Endothelial cell of umbilical vein (primary cell): ENCODE measurements around the gene TBX18. TPM values are rescaled to one million over a fixed set of nuclear protein-coding genes. Genes with fewer than 3 reads are reported as not detected.

Experiments
- BruUV-seq: library from RNA; stranded (reverse); fragments of 400-500 nt; replicated peaks from 2 replicates; lab custom pipeline; 2021; lab: Mats Ljungman, UMichigan
- CTCF ChIA-PET: fragments of 300-600, 350-600 bp; sonication (Branson Sonifier 250); formaldehyde crosslinking; loops from one replicate; lab custom pipeline; 2021; ENCODE audit warnings: antibody characterized with exemption, inconsistent platforms; lab: Charles Lee
- POLR2A ChIA-PET: fragments of 300-600, 350-600 bp; sonication (Branson Sonifier 250); formaldehyde crosslinking; loops from one replicate; lab custom pipeline; 2021; ENCODE audit warnings: antibody characterized with exemption, inconsistent platforms; lab: Charles Lee
- DNase-seq: peaks from one replicate; pipeline ENCODE4 v3.0.0-alpha.2; 2011; ENCODE audit warnings: low read depth, low spot score
- FAIRE-seq: peaks from 2 replicates; lab custom pipeline; 2011; peaks lifted over from hg19 to GRCh38; lab: Jason Lieb, UNC
- H2AFZ ChIP-seq: 2 replicates; pipeline ENCODE4 v1.6.0; 2012; ENCODE audit warnings: low read depth, low read length, control low read depth, inconsistent platforms
- H3K27ac ChIP-seq: 2 replicates; pipeline ENCODE4 v1.5.1; 2011; ENCODE audit warnings: low read depth, mild to moderate bottlenecking, control low read depth, low read length, moderate library complexity; ENCODE audit not compliant: insufficient read depth
- H3K27me3 ChIP-seq, 2 experiments: 2 replicates each; pipeline versions ENCODE4 v1.6.0 to v1.6.1; 2011; ENCODE audit warnings: low read length in 2 of 2, mixed read lengths in 1 of 2; ENCODE audit not compliant: control insufficient read depth in 2 of 2, insufficient read depth in 2 of 2
- H3K36me3 ChIP-seq, 2 experiments: 2 replicates in 1 of 2; 3 replicates in 1 of 2; pipeline ENCODE4 v1.5.1; 2011; ENCODE audit warnings: low read length in 2 of 2, mild to moderate bottlenecking in 1 of 2, moderate library complexity in 1 of 2; ENCODE audit not compliant: control insufficient read depth in 2 of 2, insufficient read depth in 2 of 2; ENCODE audit errors: extremely low read depth in 1 of 2
- H3K4me1 ChIP-seq: 3 replicates; pipeline ENCODE4 v1.5.1; 2011; ENCODE audit warnings: mild to moderate bottlenecking, low read length; ENCODE audit not compliant: control insufficient read depth, insufficient read depth; ENCODE audit errors: extremely low read depth
- H3K4me2 ChIP-seq: 2 replicates; pipeline ENCODE4 v1.6.1; 2011; ENCODE audit warnings: low read length, control low read depth, mixed read lengths; ENCODE audit not compliant: insufficient read depth
- H3K4me3 ChIP-seq, 3 experiments: fragments of 200-600 bp in 1 of 3; sonication (generic), shearing (Covaris generic) in 1 of 3; replicated peaks in 1 of 3; 2 replicates each; pipeline ENCODE4 v1.5.1; 2011 to 2016; ENCODE audit warnings: control low read depth in 3 of 3, low read length in 3 of 3, mild to moderate bottlenecking in 2 of 3, inconsistent platforms in 1 of 3, low read depth in 1 of 3, moderate library complexity in 1 of 3; ENCODE audit not compliant: insufficient read depth in 1 of 3
- H3K79me2 ChIP-seq: 2 replicates; pipeline ENCODE4 v1.6.0; 2012; ENCODE audit warnings: low read length, inconsistent platforms; ENCODE audit not compliant: control insufficient read depth, insufficient read depth
- H3K9ac ChIP-seq: replicated peaks from 2 replicates; pipeline ENCODE3; 2011; ENCODE audit warnings: low read length, control low read depth; ENCODE audit not compliant: insufficient read depth; ENCODE audit errors: extremely low read depth
- H3K9me1 ChIP-seq: replicated peaks from 3 replicates; pipeline ENCODE4 v1.6.0; 2011; ENCODE audit warnings: mild to moderate bottlenecking, low read length; ENCODE audit not compliant: control insufficient read depth, insufficient read depth; ENCODE audit errors: extremely low read depth
- H3K9me3 ChIP-seq: replicated peaks from 2 replicates; pipeline ENCODE4 v1.5.1; 2012; ENCODE audit warnings: low read length, inconsistent platforms; ENCODE audit not compliant: control insufficient read depth, insufficient read depth
- H4K20me1 ChIP-seq: replicated peaks from 2 replicates; pipeline ENCODE3; 2011; ENCODE audit warnings: mild to moderate bottlenecking, low read length; ENCODE audit not compliant: control insufficient read depth, insufficient read depth; ENCODE audit errors: extremely low read depth
- EZH2 ChIP-seq: IDR thresholded peaks from 2 replicates; pipeline ENCODE4 v1.6.1; 2012; ENCODE audit warnings: borderline replicate concordance, low read depth, mild to moderate bottlenecking, moderate library complexity, low read length, inconsistent platforms; ENCODE audit not compliant: severe bottlenecking
- FOS ChIP-seq: IDR thresholded peaks from 2 replicates; pipeline ENCODE4 v1.6.1; 2011; ENCODE audit warnings: mild to moderate bottlenecking, low read length, moderate library complexity, borderline replicate concordance; ENCODE audit not compliant: insufficient read depth
- MYC ChIP-seq: IDR thresholded peaks from one replicate; pipeline ENCODE4 v1.6.1; 2011; ENCODE audit warnings: mild to moderate bottlenecking, low read depth, low read length
- POLR2AphosphoS5 ChIP-seq: IDR thresholded peaks from 2 replicates; pipeline ENCODE4 v1.6.1; 2012; ENCODE audit warnings: low read depth, mild to moderate bottlenecking, control low read depth, low read length, moderate library complexity; ENCODE audit not compliant: insufficient read depth
- dilution Hi-C: fragments of 300-500 bp; cut with MboI; formaldehyde crosslinking; loops from one replicate; pipeline ENCODE4 v1.15.0; 2019; ENCODE audit warnings: low sequenced_read_pairs; ENCODE audit not compliant: extremely low pct_ligation_motif_present
- intact Hi-C: fragments of 100-400 bp; cut with micrococcal nuclease; formaldehyde crosslinking; loops from one replicate; pipeline ENCODE4 v1.10.0; 2022
- polyA plus RNA-seq, 4 experiments: library from polyadenylated mRNA; depleted of rRNA in 3 of 4; stranded (reverse) in 3 of 4; unstranded in 1 of 4; fragments of >200 nt; gene quantifications; 2 replicates each; pipeline versions ENCODE4 v1.2.1 to v1.2.3, GENCODE V29; 2011 to 2012; ENCODE audit warnings: missing spikeins in 1 of 4
- total RNA-seq: library from RNA; stranded (reverse); gene quantifications from 2 replicates; pipeline ENCODE4 v1.2.3, GENCODE V29; 2021
- TF ChIP-seq, protein P1 (sequence below): IDR thresholded peaks from 2 replicates; pipeline ENCODE4 v1.6.1; 2011; ENCODE audit not compliant: insufficient read depth, insufficient read length

The TBX18 gene
- total and polyA plus RNA-seq, 2 donors (not counting 3 experiments of a cell fraction or from before 2014, with no cell fraction given), result 28.4 to 60.5 TPM

DNA sequence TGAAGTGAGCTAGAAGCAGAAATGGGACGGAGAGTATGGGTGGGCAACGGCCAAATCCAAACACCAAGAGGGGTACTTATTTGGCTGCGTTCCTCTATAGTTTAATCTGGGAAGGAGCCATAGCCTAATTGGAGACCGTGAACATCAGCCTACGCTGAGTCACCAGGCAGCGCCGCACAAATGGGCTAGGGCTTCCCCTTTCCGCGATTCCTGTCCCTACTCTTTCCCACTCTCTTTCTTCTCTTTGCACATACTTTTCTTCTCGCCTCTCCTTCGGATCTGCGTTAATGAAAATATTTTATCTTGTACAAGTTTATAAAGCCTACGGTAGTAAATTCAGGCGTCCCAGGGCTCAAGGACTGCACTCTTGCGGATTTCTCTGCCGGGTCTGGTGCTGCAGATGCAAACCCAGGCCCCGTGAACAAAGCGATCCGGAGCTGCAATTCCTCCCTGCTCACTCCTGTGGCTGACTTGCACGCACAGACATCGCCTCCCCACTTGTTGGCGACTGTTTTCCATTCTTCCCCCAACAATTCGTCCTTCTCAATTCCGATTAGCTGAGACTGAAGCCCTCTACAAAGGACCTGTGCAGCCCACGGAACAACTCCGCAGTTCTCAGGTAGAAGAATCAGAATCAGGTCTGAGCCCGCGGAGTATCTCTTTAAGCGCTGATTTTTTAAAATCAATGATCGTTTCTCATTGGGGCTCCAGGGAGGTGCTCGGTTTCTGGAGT, 4.2 kb upstream of the TBX18 start:
- Histone ChIP-seq H3K79me2 (peaks cover 3% of the 10 kb centered on the region), H3K27ac (no peak overlapping the region), H4K20me1 (no peaks in the 10 kb centered on the region), H3K9me1 (no peaks in the 10 kb centered on the region), H3K27me3 (peaks cover 47 to 79% of the 10 kb centered on the region in 2 experiments), H3K4me2 (peak overlapping the region; percentile 64), H3K4me1 (peaks cover 19% of the 10 kb centered on the region), H3K4me3 (peak overlapping the region in 2 of 3 experiments; percentile 10 to 25), H3K36me3 (no peaks in the 10 kb centered on the region), H2AFZ (no peak overlapping the region), H3K9me3 (no peaks in the 10 kb centered on the region), H3K9ac (no peak overlapping the region)
- ChIA-PET POLR2A (no interaction called here), CTCF (interaction anchor here (0.8 to 13.2 kb wide), 6 partner anchors 116 to 358 kb away, joined by 3 to 170 read pairs (median 4); no protein-coding TSS in a partner anchor)
- intact Hi-C loops, result loop anchor here (10.0 kb wide), 2 partner anchors 636 to 906 kb away; no protein-coding TSS in a partner anchor
- FAIRE-seq, result peak; percentile 71
- dilution Hi-C loops, result no loop called here
- no TSS peak for BruUV-seq
- peak; percentile 62 for DNase-seq
- TF ChIP-seq FOS (no peak), EZH2 (peak; percentile 83), POLR2AphosphoS5 (no peak), MYC (no peak)
- TF ChIP-seq, protein P1, sequence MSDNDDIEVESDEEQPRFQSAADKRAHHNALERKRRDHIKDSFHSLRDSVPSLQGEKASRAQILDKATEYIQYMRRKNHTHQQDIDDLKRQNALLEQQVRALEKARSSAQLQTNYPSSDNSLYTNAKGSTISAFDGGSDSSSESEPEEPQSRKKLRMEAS, result no peak
